ENCODE measurements around the gene KIAA1217. TPM values are rescaled to one million over a fixed set of nuclear protein-coding genes. Genes with fewer than 3 reads are reported as not detected.

Gene KIAA1217
- total RNA-seq, 1 experiment from 2014 or later: 23.4 TPM

- TF ChIP-seq, protein P1, sequence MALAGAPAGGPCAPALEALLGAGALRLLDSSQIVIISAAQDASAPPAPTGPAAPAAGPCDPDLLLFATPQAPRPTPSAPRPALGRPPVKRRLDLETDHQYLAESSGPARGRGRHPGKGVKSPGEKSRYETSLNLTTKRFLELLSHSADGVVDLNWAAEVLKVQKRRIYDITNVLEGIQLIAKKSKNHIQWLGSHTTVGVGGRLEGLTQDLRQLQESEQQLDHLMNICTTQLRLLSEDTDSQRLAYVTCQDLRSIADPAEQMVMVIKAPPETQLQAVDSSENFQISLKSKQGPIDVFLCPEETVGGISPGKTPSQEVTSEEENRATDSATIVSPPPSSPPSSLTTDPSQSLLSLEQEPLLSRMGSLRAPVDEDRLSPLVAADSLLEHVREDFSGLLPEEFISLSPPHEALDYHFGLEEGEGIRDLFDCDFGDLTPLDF (CRISPR knock-in tag; IDR thresholded peaks at IDR 0.05): no peak
These were observed 256.4 kb downstream of the KIAA1217 start (continued) for GRCh38 chr10:24465124-24465874.

DNA sequence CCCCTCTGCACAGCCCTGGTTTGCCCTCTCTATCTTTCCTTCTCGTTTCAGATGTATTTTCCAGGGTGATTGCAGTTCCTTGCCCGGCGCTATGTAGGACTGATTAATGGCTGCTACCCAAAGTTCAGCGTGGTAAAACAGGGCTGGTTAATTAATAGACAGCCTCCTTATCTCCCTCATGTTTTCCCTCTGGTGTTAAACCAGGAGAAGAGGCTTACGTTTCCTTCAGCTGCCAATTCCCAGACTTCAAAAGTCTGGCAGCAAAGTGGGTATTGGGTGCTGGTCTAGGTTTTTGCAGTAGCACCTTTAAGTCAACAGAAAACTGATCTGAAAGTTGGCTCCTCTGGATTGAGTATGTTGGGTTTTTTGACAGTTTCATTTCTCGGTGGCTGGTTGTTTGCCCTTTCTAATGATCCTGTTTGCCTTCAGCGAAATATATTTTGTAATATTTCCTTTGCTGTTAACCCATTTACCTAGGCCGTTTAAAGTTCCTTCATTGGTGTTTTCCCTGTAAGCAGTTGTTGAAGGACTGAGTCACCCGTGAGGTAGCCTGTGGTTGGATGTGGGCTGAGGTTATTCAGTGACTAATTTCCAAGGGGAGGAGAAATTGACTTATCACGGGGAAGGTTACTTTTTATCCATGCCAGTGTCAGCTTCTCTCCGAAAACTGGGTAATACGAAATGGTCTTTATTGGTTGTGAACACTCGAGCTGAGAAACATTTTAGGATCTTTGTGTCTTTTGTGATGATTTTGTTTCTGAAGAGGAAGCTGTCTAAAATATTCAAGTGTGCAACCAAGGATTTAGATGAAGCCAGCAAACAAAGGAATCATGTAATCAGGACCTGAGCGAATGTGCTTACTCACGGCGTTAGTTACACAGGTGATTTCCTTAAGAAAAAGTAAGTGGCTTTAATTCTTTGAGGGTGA is 257.2 kb downstream of the KIAA1217 start:
- CTCF ChIA-PET: no interaction called here
- no peak for ATAC-seq
- TF ChIP-seq, protein P2, sequence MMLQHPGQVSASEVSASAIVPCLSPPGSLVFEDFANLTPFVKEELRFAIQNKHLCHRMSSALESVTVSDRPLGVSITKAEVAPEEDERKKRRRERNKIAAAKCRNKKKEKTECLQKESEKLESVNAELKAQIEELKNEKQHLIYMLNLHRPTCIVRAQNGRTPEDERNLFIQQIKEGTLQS (CRISPR knock-in tag; conservative IDR thresholded peaks at IDR 0.05): no peak
- TF ChIP-seq, protein P3, sequence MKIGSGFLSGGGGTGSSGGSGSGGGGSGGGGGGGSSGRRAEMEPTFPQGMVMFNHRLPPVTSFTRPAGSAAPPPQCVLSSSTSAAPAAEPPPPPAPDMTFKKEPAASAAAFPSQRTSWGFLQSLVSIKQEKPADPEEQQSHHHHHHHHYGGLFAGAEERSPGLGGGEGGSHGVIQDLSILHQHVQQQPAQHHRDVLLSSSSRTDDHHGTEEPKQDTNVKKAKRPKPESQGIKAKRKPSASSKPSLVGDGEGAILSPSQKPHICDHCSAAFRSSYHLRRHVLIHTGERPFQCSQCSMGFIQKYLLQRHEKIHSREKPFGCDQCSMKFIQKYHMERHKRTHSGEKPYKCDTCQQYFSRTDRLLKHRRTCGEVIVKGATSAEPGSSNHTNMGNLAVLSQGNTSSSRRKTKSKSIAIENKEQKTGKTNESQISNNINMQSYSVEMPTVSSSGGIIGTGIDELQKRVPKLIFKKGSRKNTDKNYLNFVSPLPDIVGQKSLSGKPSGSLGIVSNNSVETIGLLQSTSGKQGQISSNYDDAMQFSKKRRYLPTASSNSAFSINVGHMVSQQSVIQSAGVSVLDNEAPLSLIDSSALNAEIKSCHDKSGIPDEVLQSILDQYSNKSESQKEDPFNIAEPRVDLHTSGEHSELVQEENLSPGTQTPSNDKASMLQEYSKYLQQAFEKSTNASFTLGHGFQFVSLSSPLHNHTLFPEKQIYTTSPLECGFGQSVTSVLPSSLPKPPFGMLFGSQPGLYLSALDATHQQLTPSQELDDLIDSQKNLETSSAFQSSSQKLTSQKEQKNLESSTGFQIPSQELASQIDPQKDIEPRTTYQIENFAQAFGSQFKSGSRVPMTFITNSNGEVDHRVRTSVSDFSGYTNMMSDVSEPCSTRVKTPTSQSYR (CRISPR knock-in tag; IDR thresholded peaks at IDR 0.05): no peak
- TF ChIP-seq, protein P4, sequence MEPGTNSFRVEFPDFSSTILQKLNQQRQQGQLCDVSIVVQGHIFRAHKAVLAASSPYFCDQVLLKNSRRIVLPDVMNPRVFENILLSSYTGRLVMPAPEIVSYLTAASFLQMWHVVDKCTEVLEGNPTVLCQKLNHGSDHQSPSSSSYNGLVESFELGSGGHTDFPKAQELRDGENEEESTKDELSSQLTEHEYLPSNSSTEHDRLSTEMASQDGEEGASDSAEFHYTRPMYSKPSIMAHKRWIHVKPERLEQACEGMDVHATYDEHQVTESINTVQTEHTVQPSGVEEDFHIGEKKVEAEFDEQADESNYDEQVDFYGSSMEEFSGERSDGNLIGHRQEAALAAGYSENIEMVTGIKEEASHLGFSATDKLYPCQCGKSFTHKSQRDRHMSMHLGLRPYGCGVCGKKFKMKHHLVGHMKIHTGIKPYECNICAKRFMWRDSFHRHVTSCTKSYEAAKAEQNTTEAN (CRISPR knock-in tag; IDR thresholded peaks at IDR 0.05): no peak
- no peak for TF ChIP-seq JUN (CRISPR knock-in tag; IDR thresholded peaks at IDR 0.05)
- no peak for TF ChIP-seq NR3C1 (CRISPR knock-in tag; conservative IDR thresholded peaks at IDR 0.05; ENCODE audit: low read depth)
- no peak for DNase-seq (ENCODE audit: low spot score)
- Mint-ChIP-seq H3K27me3 (ENCODE audit: low read depth) (no peaks in the 10 kb centered on the region), H3K9me3 (no peaks in the 10 kb centered on the region), H3K4me3 (no peak overlapping the region), H3K4me1 (peaks cover 22% of the 10 kb centered on the region), H3K27ac (no peak overlapping the region), H3K36me3 (no peaks in the 10 kb centered on the region)
- POLR2A ChIA-PET: interaction anchor here (0.5 kb wide), 2 partner anchors 144 to 255 kb away, joined by 3 to 7 read pairs; no protein-coding TSS in a partner anchor

DNA sequence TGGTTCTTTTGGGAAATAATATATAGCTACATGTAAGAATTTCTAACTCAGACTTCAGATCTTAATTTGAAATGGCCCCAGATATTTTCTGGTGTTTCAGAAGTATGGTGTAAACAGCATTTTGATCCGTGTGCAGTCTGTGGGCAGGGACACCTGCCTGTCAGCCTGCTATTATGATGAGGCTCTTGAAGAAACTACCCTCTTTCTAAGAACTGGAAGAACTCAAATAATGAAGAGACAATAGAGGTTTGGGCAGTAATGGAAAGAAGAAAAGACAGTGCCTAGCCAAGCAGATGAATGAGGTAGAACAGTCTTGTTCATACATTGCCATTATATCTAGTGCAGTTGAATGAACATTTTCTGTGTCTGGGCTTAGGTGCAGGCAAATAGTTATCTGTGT is 258.2 kb downstream of the KIAA1217 start:
- peaks cover 3% of the 10 kb centered on the region for H3K9me3 Mint-ChIP-seq
- no peak overlapping the region for H3K27ac Mint-ChIP-seq
- H3K4me1 Mint-ChIP-seq: peaks cover 22% of the 10 kb centered on the region
- ATAC-seq (no peak), DNase-seq (ENCODE audit: low spot score) (no peak)
- CTCF ChIA-PET: no interaction called here
- POLR2A ChIA-PET: no interaction called here
- H3K4me3 Mint-ChIP-seq: no peak overlapping the region
- no peaks in the 10 kb centered on the region for H3K27me3 Mint-ChIP-seq (ENCODE audit: low read depth)
- peaks cover 2% of the 10 kb centered on the region; the same call in 1 of the 2 replicates for H3K36me3 Mint-ChIP-seq
- TF ChIP-seq ZNF219 (CRISPR knock-in tag; IDR thresholded peaks at IDR 0.05; ENCODE audit: borderline replicate concordance) (no peak), ZNF138 (CRISPR knock-in tag; conservative IDR thresholded peaks at IDR 0.05) (no peak), NFYB (CRISPR knock-in tag; conservative IDR thresholded peaks at IDR 0.05; ENCODE audit: low read depth) (no peak), IRF2 (CRISPR knock-in tag; IDR thresholded peaks at IDR 0.05; ENCODE audit: borderline replicate concordance, low read depth) (no peak), SP1 (CRISPR knock-in tag; conservative IDR thresholded peaks at IDR 0.05) (no peak), AFF4 (CRISPR knock-in tag; IDR thresholded peaks at IDR 0.05; ENCODE audit: borderline replicate concordance) (no peak), GRHL2 (CRISPR knock-in tag; IDR thresholded peaks at IDR 0.05; ENCODE audit: insufficient replicate concordance, severe bottlenecking) (no peak), HMGXB4 (CRISPR knock-in tag; IDR thresholded peaks at IDR 0.05) (no peak), GTF2I (CRISPR knock-in tag; conservative IDR thresholded peaks at IDR 0.05) (no peak)
- TF ChIP-seq, protein P3 (CRISPR knock-in tag; IDR thresholded peaks at IDR 0.05): no peak
